Measurements from ENCODE around the gene PLSCR3.
"Not testable (repeated sequence)": the region's sequence is repeated elsewhere in the genome, so short reads cannot be mapped to it uniquely, and the experiment has no call there.

Gene PLSCR3

GRCh38 chr17:7369825-7370224, 24.5 kb downstream of the PLSCR3 start:
- DNase-seq (ENCODE audit: extremely low read depth, low read depth), result no peak
- TF ChIP-seq, protein P1, sequence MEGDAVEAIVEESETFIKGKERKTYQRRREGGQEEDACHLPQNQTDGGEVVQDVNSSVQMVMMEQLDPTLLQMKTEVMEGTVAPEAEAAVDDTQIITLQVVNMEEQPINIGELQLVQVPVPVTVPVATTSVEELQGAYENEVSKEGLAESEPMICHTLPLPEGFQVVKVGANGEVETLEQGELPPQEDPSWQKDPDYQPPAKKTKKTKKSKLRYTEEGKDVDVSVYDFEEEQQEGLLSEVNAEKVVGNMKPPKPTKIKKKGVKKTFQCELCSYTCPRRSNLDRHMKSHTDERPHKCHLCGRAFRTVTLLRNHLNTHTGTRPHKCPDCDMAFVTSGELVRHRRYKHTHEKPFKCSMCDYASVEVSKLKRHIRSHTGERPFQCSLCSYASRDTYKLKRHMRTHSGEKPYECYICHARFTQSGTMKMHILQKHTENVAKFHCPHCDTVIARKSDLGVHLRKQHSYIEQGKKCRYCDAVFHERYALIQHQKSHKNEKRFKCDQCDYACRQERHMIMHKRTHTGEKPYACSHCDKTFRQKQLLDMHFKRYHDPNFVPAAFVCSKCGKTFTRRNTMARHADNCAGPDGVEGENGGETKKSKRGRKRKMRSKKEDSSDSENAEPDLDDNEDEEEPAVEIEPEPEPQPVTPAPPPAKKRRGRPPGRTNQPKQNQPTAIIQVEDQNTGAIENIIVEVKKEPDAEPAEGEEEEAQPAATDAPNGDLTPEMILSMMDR (IDR thresholded peaks at IDR 0.05; ENCODE audit: low read depth, low read length, missing control alignments), result no peak
- no peak overlapping the region for H3K4me3 ChIP-seq (replicated peaks; ENCODE audit: low read depth, low read length)

- H3K4me3 ChIP-seq (replicated peaks; ENCODE audit: low read depth, low read length), result not testable (repeated sequence)
Measured at GRCh38 chr17:7368599-7368994, 25.7 kb downstream of the PLSCR3 start.

GRCh38 chr17:7367918-7368598, 26.3 kb downstream of the PLSCR3 start:
- H3K4me3 ChIP-seq (replicated peaks; ENCODE audit: low read depth, low read length), result no peak overlapping the region
- DNase-seq (ENCODE audit: extremely low read depth, low read depth), result no peak

More at GRCh38 chr17:7368599-7368994, 25.7 kb downstream of the PLSCR3 start:
- DNase-seq (ENCODE audit: extremely low read depth, low read depth), result not testable (repeated sequence)

GRCh38 chr17:7367083-7367482, 27.2 kb downstream of the PLSCR3 start:
- TF ChIP-seq, protein P1 (IDR thresholded peaks at IDR 0.05; ENCODE audit: low read depth, low read length, missing control alignments), result no peak
- no peak for DNase-seq (ENCODE audit: extremely low read depth, low read depth)
- no peak overlapping the region for H3K4me3 ChIP-seq (replicated peaks; ENCODE audit: low read depth, low read length)

More at GRCh38 chr17:7367918-7368598, 26.3 kb downstream of the PLSCR3 start:
- TF ChIP-seq, protein P1 (IDR thresholded peaks at IDR 0.05; ENCODE audit: low read depth, low read length, missing control alignments), result no peak

GRCh38 chr17:7365963-7366362, 28.4 kb downstream of the PLSCR3 start:
- H3K4me3 ChIP-seq (replicated peaks; ENCODE audit: low read depth, low read length); DNase-seq (ENCODE audit: extremely low read depth, low read depth): not testable (repeated sequence)

- TF ChIP-seq, protein P1 (IDR thresholded peaks at IDR 0.05; ENCODE audit: low read depth, low read length, missing control alignments), result no peak
- no peak overlapping the region for H3K4me3 ChIP-seq (replicated peaks; ENCODE audit: low read depth, low read length)
- no peak for DNase-seq (ENCODE audit: extremely low read depth, low read depth)
Measured at GRCh38 chr17:7363311-7363710, 31.0 kb downstream of the PLSCR3 start.

DNA sequence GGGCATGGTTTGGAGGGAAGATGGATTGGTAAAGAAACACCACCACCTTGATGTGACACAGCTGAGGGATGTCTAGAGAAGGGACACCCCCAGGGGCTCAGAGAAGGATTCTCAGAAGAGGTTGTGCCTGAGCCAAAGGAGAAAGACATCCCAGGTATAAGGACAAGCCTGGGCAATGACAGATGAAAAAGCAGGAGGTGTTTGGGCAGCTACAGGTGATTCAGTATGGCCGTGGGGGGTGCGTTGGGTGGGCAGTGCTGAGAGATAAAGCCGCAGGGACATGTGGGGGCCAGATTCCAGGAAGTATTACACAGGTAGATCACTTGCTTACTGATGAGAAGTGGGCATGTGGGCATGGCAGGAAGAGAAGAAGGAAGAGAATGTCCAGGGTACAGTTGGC, 32.4 kb downstream of the PLSCR3 start:
- TF ChIP-seq, protein P1 (IDR thresholded peaks at IDR 0.05; ENCODE audit: low read depth, low read length, missing control alignments), result no peak
- no peak for DNase-seq (ENCODE audit: extremely low read depth, low read depth)
- no peak overlapping the region for H3K4me3 ChIP-seq (replicated peaks; ENCODE audit: low read depth, low read length)

GRCh38 chr17:7357381-7357780, 36.9 kb downstream of the PLSCR3 start:
- TF ChIP-seq, protein P1 (IDR thresholded peaks at IDR 0.05; ENCODE audit: low read depth, low read length, missing control alignments), result no peak
- no peak for DNase-seq (ENCODE audit: extremely low read depth, low read depth)
- no peak overlapping the region for H3K4me3 ChIP-seq (replicated peaks; ENCODE audit: low read depth, low read length)

Data from HFF-Myc (cell line).